HCT116 (cell line): ENCODE results near the gene ITIH4.

Experiments
- SIN3A ChIP-seq: IDR thresholded peaks from 2 replicates; pipeline ENCODE4 v1.6.1; 2012; ENCODE audit warnings: low read depth
- ZBTB33 ChIP-seq: IDR thresholded peaks from 2 replicates; pipeline ENCODE4 v1.6.1; 2011; ENCODE audit warnings: mild to moderate bottlenecking, low read length, moderate library complexity; ENCODE audit not compliant: insufficient replicate concordance; ENCODE audit errors: extremely low read depth
- TF ChIP-seq, protein P1 (sequence below), 3 experiments: fragments of 200-600 bp in 1 of 3; sonication (generic) in 1 of 3; IDR thresholded peaks in 2 of 3; conservative IDR thresholded peaks in 1 of 3; 2 replicates each; pipeline ENCODE4 v1.5.1; 2012 to 2017; ENCODE audit warnings: low read depth in 2 of 3, low read length in 2 of 3, antibody characterized with exemption in 1 of 3, borderline replicate concordance in 1 of 3, control low read depth in 1 of 3, mild to moderate bottlenecking in 1 of 3, mixed read lengths in 1 of 3, mixed run types in 1 of 3, moderate library complexity in 1 of 3; ENCODE audit not compliant: insufficient read depth in 1 of 3

- TF ChIP-seq, protein P1, sequence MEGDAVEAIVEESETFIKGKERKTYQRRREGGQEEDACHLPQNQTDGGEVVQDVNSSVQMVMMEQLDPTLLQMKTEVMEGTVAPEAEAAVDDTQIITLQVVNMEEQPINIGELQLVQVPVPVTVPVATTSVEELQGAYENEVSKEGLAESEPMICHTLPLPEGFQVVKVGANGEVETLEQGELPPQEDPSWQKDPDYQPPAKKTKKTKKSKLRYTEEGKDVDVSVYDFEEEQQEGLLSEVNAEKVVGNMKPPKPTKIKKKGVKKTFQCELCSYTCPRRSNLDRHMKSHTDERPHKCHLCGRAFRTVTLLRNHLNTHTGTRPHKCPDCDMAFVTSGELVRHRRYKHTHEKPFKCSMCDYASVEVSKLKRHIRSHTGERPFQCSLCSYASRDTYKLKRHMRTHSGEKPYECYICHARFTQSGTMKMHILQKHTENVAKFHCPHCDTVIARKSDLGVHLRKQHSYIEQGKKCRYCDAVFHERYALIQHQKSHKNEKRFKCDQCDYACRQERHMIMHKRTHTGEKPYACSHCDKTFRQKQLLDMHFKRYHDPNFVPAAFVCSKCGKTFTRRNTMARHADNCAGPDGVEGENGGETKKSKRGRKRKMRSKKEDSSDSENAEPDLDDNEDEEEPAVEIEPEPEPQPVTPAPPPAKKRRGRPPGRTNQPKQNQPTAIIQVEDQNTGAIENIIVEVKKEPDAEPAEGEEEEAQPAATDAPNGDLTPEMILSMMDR (IDR thresholded peaks at IDR 0.05 in 2 of 3, conservative IDR thresholded peaks at IDR 0.05 in 1 of 3; ENCODE audit: borderline replicate concordance in 1 of 3, insufficient read depth in 1 of 3, low read depth in 2 of 3, low read length in 2 of 3): no peak
- TF ChIP-seq ZBTB33 (no peak), SIN3A (no peak)
These were observed 3.0 kb downstream of the ITIH4 start for GRCh38 chr3:52827441-52827840.
